Subcutaneous abdominal adipose tissue (tissue), 5 donors: ENCODE data around the gene C2CD3.

Experiments used
- H3K27ac ChIP-seq: one replicate; pipeline ENCODE4 v1.7.0; 2013; ENCODE audit warnings: low read depth, mild to moderate bottlenecking, inconsistent platforms, low read length, moderate library complexity
- H3K27me3 ChIP-seq, 5 donors: one replicate each; pipeline ENCODE4 v1.7.0; 2013; ENCODE audit warnings: low read length in 5 of 5, inconsistent platforms in 1 of 5; ENCODE audit not compliant: control insufficient read depth in 5 of 5, insufficient read depth in 4 of 5
- H3K36me3 ChIP-seq, 5 donors: one replicate each; pipeline ENCODE4 v1.7.0; 2013; ENCODE audit warnings: low read length in 5 of 5; ENCODE audit not compliant: control insufficient read depth in 5 of 5, insufficient read depth in 5 of 5
- H3K4me1 ChIP-seq, 5 donors: one replicate each; pipeline ENCODE4 v1.7.0; 2013; ENCODE audit warnings: low read length in 5 of 5, mild to moderate bottlenecking in 3 of 5, moderate library complexity in 1 of 5; ENCODE audit not compliant: control insufficient read depth in 5 of 5, insufficient read depth in 5 of 5
- H3K4me3 ChIP-seq, 5 donors: one replicate each; pipeline ENCODE4 v1.7.0; 2013; ENCODE audit warnings: low read length in 5 of 5, low read depth in 1 of 5
- H3K9ac ChIP-seq, 5 donors: one replicate each; pipeline ENCODE4 v1.7.0; 2013; ENCODE audit warnings: low read length in 5 of 5, mild to moderate bottlenecking in 4 of 5, moderate library complexity in 3 of 5
- H3K9me3 ChIP-seq, 5 donors: one replicate each; pipeline ENCODE4 v1.7.0; 2013; ENCODE audit warnings: low read length in 5 of 5; ENCODE audit not compliant: control insufficient read depth in 5 of 5
- donor health status: healthy.
- donor health status: healthy.
- donor health status: healthy.
- donor health status: healthy.
- donor health status: healthy.

Gene C2CD3

DNA sequence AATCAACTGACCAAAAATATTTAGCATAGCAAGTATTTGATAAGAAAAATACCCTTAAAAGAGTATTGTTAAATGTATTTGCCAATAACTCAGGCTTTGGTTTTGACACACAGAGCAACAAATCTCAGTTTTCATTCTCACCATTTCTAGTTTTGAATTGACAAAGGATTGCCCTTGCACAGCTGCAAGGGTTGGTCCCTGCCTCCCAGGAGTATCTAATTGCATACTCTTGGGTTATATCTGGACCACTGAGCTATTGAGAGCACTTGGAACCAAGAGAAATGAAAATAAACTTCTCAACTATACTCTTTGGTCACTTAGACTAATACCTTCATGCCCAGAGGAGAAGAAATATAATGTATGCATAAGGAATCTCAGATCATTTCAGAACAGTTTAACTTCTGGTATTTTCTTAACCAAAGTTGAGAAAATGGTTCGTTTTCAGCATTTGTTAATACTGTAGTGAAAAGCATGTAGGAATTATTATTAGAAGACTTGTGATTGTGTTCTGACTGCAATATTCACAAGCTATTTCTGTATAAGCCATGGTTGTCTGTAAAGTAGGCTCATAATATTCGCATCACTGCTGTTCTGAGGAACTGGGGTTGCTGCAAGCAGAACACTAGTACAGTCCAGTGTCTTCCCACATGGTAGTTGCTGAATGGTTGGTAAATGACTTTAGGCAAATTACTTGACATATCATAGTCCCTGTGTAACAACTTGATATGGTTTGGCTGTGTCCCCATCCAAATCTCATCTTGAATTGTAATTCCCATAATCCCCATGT, 7.9 kb downstream of the C2CD3 start:
- no peak overlapping the region for H3K9ac ChIP-seq

DNA sequence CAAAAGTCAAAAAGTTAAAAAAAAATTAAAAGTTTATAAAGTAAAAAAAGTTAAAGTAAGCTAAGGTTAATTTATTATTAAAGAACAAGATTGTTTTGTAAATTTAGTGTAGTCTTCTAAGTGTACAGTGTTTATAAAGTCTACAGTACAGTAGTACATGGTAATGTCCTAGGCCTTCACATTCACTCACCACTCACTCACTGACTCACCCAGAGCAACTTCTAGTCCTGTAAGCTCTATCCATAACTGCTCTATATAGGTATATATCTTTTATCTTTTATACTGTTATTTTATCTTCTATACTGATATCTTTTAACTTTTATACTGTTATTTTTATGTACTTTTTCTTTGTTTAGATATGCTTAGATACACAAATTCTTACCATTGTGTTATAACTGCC, 11.2 kb downstream of the C2CD3 start:
- H3K27me3 ChIP-seq, result no peaks in the 10 kb centered on the region

More for the DNA sequence above, 7.9 kb downstream of the C2CD3 start:
- Histone ChIP-seq H3K27me3 (no peaks in the 10 kb centered on the region), H3K4me1 (no peaks in the 10 kb centered on the region), H3K27ac (no peak overlapping the region), H3K36me3 (peaks cover 13 to 37% (median 19%) of the 10 kb centered on the region in 5 donors), H3K4me3 (no peak overlapping the region), H3K9me3 (no peaks in the 10 kb centered on the region)

DNA sequence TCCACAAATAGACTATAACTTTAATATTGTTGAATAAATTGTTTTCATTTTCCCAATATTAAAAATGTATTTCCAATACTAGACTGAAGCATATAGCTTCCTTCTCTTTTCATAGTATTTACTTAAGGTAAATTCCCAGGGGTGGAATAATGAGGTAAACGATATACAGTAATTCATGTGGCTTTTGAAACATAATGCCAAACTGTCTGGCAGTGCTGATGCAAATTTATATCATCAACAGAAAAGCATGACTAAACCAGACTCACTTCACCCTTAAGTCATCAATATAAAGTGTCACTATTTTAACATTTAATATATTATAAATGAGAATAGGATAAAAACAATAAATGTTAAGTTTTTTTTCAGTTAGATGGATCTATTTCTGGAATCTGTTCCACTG, 13.6 kb downstream of the C2CD3 start:
- H3K9ac ChIP-seq, result no peak overlapping the region
- no peaks in the 10 kb centered on the region for H3K9me3 ChIP-seq
- no peak overlapping the region for H3K4me3 ChIP-seq
- H3K27ac ChIP-seq, result no peak overlapping the region
- H3K36me3 ChIP-seq, result peaks cover 0 to 10% (median 3%) of the 10 kb centered on the region in 5 donors
- H3K27me3 ChIP-seq, result no peaks in the 10 kb centered on the region
- no peaks in the 10 kb centered on the region for H3K4me1 ChIP-seq

More for the DNA sequence above, 11.2 kb downstream of the C2CD3 start:
- Histone ChIP-seq H3K4me1 (no peaks in the 10 kb centered on the region), H3K9me3 (no peaks in the 10 kb centered on the region), H3K9ac (no peak overlapping the region), H3K27ac (no peak overlapping the region), H3K4me3 (no peak overlapping the region), H3K36me3 (peaks cover 8 to 21% (median 9%) of the 10 kb centered on the region in 5 donors)

DNA sequence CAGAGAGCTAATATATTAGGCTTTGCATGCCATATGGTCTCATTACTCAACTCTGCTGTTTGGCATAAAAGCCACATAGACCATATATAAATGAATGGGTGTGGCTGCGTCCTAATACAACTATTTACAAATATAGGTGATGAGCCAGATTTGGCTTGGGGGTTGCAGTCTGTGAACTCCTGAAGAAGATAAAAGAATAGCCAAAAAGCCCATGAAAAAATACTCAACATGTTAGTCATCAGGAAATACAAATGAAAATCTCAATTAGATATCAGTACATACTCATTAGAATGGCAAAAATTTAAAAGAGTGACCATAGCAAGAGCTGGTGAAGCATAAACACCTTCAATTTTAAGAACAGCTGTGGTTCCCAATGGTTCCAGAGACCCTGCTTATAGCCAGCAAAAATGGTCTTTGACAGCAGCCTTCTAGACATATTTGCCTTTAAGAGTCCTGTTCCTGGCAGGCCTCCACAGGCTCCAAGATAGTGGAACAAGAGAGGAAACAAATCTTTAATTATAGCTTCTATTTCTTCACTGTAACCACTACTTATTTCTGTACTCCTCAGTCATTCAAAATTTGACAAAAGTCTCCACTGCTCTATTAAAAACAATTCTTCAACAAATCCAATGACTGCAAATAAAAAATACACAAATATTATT, 16.1 kb downstream of the C2CD3 start:
- H3K27ac ChIP-seq, result no peak overlapping the region
- no peaks in the 10 kb centered on the region for H3K9me3 ChIP-seq

DNA sequence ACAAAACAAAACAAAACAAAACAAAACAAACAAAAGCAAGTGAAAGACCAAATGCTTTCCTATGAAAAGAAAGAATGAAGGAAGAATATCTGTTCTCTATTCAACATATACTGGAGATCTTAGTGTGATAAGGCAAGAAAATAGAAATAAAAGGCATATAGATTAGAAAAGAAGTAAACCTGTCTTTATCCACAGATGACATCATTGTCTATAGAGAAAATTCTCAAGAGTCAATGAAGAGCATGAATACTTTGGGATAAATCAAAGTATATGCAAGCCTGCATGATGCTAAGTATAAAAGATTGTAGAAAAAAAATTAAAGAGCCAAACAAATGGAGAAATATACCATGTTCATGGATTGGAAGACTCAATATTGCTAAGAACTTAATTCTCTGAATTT, 17.6 kb downstream of the C2CD3 start:
- Histone ChIP-seq H3K9me3 (no peaks in the 10 kb centered on the region), H3K36me3 (peaks cover 0 to 4% (median 0%) of the 10 kb centered on the region in 5 donors), H3K9ac (no peak overlapping the region), H3K27ac (no peak overlapping the region), H3K27me3 (no peaks in the 10 kb centered on the region), H3K4me3 (no peak overlapping the region), H3K4me1 (no peaks in the 10 kb centered on the region)

More for the DNA sequence above, 16.1 kb downstream of the C2CD3 start:
- Histone ChIP-seq H3K9ac (no peak overlapping the region), H3K4me1 (no peaks in the 10 kb centered on the region), H3K27me3 (no peaks in the 10 kb centered on the region), H3K4me3 (no peak overlapping the region), H3K36me3 (peaks cover 0 to 4% (median under 1%) of the 10 kb centered on the region in 5 donors)

DNA sequence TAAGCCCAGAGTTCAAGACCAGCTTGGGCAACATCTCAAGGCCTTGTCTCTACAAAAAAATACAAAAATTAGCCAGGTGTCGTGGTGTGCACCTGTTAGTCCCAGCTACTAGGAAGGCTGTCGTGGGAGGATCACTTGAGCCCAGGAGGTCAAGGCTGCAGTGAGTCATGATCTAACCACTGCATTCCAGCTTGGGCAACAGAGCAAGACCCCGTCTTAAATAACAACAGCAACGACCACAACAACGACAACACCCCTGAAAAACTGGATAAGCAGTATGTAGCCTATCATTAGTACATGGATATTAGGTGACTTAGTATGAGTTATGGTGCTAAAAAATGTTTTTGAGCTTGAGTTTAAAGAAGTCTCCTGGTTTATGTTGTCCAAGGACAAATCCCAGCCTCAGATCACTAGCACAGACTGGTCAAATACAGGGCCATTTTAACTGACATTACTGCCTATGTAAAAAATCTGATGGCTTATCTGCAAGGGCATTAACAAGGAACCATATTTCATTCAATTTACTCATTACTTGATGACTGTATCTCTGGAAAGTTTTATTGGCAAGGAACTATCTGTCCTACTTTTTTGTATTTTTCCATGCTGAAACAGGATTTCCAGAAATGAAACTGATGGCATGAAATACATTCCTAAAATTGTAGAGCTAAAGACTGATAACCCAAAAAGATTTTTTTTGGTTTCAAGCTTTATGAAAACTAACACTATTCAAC, 23.4 kb downstream of the C2CD3 start:
- no peak overlapping the region for H3K9ac ChIP-seq
- H3K9me3 ChIP-seq, result no peaks in the 10 kb centered on the region
- no peak overlapping the region for H3K4me3 ChIP-seq
- peaks cover 0 to 5% (median 3%) of the 10 kb centered on the region in 5 donors for H3K4me1 ChIP-seq
- H3K27ac ChIP-seq, result no peak overlapping the region
- H3K27me3 ChIP-seq, result no peaks in the 10 kb centered on the region
- peaks cover 0 to 3% (median 0%) of the 10 kb centered on the region in 5 donors for H3K36me3 ChIP-seq

DNA sequence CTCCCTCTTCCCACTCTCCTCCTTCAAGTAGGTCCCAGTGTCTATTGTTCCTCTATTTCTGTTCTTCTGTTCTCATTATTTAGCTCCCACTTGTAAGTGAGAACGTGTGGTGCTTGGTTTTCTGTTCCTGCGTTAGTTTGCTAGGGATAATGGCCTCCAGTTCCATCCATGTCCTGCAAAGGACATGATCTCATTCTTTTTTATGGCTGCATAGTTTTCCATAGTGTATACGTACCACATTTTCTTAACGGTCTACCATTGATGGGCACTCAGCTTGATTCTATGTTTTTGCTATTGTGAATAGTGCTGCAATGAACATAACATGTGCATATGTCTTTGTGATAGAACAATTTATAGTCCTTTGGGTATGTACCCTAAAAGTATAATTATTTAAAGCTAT, 26.2 kb downstream of the C2CD3 start:
- Histone ChIP-seq H3K4me1 (peaks cover 0 to 10% (median 6%) of the 10 kb centered on the region in 5 donors), H3K36me3 (peaks cover 0 to 3% (median 0%) of the 10 kb centered on the region in 5 donors), H3K27ac (no peak overlapping the region), H3K4me3 (no peak overlapping the region), H3K27me3 (no peaks in the 10 kb centered on the region), H3K9me3 (no peaks in the 10 kb centered on the region), H3K9ac (no peak overlapping the region)

DNA sequence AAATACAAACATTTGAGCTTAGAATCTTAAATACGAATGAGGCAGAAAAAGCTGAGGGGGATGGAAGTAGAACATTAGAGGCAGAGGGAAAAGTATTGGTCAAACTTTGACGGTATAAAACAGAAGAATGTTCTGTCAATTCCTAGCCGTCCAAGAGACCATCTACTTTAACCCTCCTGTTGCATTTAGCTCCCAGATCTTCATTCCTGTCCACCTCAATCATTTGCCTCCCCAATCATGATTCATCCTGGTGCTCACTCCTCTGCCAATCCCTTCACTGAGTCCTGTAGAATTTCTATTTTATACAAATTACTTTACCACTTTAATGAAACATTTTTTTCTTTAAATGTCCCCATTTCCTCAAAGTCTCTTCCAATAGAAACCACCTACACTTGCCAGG, 28.2 kb downstream of the C2CD3 start:
- no peak overlapping the region for H3K4me3 ChIP-seq
- H3K9me3 ChIP-seq, result no peaks in the 10 kb centered on the region
- peaks cover 0 to 4% (median 2%) of the 10 kb centered on the region in 5 donors for H3K36me3 ChIP-seq
- H3K9ac ChIP-seq, result no peak overlapping the region
- H3K27me3 ChIP-seq, result no peaks in the 10 kb centered on the region
- H3K27ac ChIP-seq, result no peak overlapping the region
- H3K4me1 ChIP-seq, result peaks cover 0 to 17% (median 12%) of the 10 kb centered on the region in 5 donors

DNA sequence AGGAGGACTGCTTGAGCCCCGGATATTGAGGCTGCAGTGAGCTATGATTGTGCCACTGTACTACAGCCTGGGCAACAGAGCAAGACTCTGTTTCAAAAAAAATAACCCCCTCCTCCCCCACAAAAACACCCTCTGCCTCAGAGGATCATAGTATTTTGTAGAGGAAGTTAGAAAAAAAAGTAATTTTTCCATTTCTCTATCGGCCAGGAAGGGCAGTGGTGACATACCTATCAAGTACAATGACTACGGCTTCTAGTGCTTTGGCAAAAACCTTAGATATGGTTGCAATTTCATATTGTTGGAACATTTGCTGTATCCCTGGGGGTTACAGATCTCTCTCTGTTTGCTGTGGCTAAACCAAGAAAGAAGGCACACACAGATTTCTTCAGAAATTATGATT, 28.9 kb downstream of the C2CD3 start:
- Histone ChIP-seq H3K4me3 (no peak overlapping the region), H3K27me3 (no peaks in the 10 kb centered on the region), H3K36me3 (peaks cover 0 to 4% (median 3%) of the 10 kb centered on the region in 5 donors), H3K4me1 (peaks cover 0 to 17% (median 12%) of the 10 kb centered on the region in 5 donors), H3K9ac (no peak overlapping the region), H3K9me3 (no peaks in the 10 kb centered on the region), H3K27ac (no peak overlapping the region)
